ENCODE results near the gene TNIK. TPM values are rescaled to one million over a fixed set of nuclear protein-coding genes. Genes with fewer than 3 reads are reported as not detected.
A peak's percentile ranks its signal among the peaks of the same experiment; 100 is the strongest.

TNIK gene
- total RNA-seq, 3 donors from 2014 or later: 12.9 to 15.4 (median 13.5) TPM

DNA sequence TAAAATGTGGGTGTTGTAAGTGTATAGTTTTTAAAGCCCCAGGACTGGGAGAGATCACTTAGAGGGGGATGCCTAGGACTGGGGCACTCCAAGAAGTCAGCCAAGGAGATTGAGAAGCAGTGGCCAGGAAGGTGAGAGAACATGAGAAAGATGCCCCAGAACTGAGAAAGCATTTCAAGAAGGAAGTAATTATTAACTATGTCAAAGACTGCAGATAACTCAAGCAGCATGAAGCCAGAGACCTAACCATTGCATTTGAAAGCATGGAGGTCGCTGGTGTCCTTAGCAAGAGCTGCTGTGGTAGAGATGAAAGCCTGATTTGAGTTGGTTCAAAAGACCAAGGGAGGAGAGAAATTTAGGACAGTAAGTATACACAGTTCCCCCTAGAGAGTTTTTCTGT lies 403.1 kb downstream of the TNIK start:
- no peak overlapping the region for H3K4me3 Mint-ChIP-seq
- H3K27me3 Mint-ChIP-seq (ENCODE audit: low read depth): no peaks in the 10 kb centered on the region
- H3K9me3 Mint-ChIP-seq: peaks cover 7% of the 10 kb centered on the region
- H3K36me3 Mint-ChIP-seq (ENCODE audit: insufficient read depth): peaks cover 4% of the 10 kb centered on the region
- ATAC-seq: no peak
- no peaks in the 10 kb centered on the region for H3K4me1 Mint-ChIP-seq (ENCODE audit: low read depth)
- no peak for DNase-seq

DNA sequence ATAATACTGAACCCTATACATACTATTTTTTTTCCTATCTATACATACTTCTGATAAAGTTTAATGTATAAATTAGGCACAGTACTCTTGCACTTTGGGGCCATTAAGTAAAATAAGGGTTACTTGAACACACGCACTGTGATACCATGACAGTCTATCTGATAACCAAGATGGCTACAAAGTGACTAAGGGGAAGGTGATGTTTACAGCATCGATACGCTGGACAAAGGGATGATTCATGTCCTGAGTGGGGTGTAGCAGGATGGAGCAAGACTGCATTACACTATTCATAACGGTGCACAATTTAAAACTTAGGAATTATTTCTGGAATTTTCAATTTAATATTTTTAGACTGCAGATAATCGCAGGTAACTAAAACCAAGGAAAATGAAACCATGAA lies 403.7 kb downstream of the TNIK start:
- H3K4me1 Mint-ChIP-seq (ENCODE audit: low read depth): no peaks in the 10 kb centered on the region
- peaks cover 7% of the 10 kb centered on the region for H3K9me3 Mint-ChIP-seq
- no peak overlapping the region for H3K4me3 Mint-ChIP-seq
- no peak for ATAC-seq
- H3K27me3 Mint-ChIP-seq (ENCODE audit: low read depth): no peaks in the 10 kb centered on the region
- peaks cover 2% of the 10 kb centered on the region for H3K36me3 Mint-ChIP-seq (ENCODE audit: insufficient read depth)
- no peak for DNase-seq

DNA sequence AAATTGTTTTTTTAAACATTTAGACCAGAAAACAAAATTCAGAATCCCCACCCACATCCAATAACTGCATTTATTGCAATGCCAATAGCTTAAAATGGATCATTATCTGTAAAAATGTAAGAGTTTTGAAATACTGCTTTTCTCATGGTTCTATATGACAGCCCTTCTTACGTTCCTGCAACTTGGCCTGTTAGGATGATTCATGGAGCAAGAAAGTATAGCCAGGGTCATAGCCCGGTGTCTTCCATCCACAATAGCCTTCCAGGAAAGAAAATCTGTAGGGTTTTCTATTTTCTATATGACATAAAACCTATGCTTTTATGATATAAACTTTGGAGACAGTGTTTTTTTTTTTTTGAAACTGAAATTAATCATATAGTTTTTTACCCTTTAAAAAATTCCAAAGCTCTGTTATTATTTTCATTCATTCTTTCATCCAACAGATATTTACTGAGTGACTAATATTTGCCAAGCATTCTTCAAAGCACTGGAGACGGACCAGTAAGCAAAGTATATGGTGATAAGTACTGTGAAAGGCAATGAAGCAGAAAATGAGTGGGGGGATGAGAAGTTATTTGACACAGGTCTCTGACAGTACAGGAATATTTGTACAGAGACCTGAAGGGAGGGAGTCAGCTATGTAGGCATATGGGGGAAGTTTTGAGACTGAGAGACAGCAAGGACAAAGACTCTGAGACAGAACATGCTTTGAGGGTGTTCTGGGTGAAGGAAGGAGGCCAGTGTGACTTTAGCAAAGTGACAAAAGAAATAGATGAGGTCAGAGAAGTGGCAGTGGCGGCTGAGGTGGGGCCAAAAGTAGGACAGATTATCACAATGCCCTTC lies 404.6 kb downstream of the TNIK start:
- ATAC-seq: no peak
- Mint-ChIP-seq H3K4me1 (ENCODE audit: low read depth) (no peaks in the 10 kb centered on the region), H3K27me3 (ENCODE audit: low read depth) (no peaks in the 10 kb centered on the region), H3K36me3 (ENCODE audit: insufficient read depth) (peaks cover under 1% of the 10 kb centered on the region), H3K9me3 (peaks cover 7% of the 10 kb centered on the region), H3K4me3 (no peak overlapping the region)
- DNase-seq: no peak

DNA sequence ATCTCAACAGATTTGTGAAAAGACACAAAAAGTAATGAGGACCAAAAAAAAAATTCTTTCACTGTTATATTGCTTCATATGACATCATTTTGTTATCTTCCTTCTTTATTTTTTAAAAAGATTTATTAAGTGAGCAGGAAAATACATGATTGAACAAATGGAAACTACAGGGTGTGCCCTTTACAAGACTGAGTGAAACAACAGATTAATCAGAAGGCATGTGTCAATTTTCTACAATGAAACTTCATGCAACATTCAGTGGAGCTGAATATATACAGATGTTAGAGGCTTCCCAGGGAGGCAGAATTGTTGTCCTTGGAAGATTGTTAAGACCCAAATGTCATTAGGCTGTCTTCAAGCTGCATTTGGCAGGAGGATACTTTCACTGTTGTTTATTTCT lies 405.3 kb downstream of the TNIK start:
- Mint-ChIP-seq H3K36me3 (ENCODE audit: insufficient read depth) (no peaks in the 10 kb centered on the region), H3K9me3 (peaks cover 7% of the 10 kb centered on the region), H3K4me1 (ENCODE audit: low read depth) (no peaks in the 10 kb centered on the region), H3K4me3 (no peak overlapping the region), H3K27me3 (ENCODE audit: low read depth) (no peaks in the 10 kb centered on the region)
- ATAC-seq (no peak), DNase-seq (no peak)

GRCh38 chr3:171054231-171054630 lies 406.0 kb downstream of the TNIK start:
- no peaks in the 10 kb centered on the region for H3K4me1 Mint-ChIP-seq (ENCODE audit: low read depth)
- no peak for DNase-seq
- H3K36me3 Mint-ChIP-seq (ENCODE audit: insufficient read depth): no peaks in the 10 kb centered on the region
- no peak overlapping the region for H3K4me3 Mint-ChIP-seq
- no peaks in the 10 kb centered on the region for H3K27me3 Mint-ChIP-seq (ENCODE audit: low read depth)
- no peak for ATAC-seq
- H3K9me3 Mint-ChIP-seq: peaks cover 7% of the 10 kb centered on the region

GRCh38 chr3:171049861-171050444 lies 410.3 kb downstream of the TNIK start:
- Mint-ChIP-seq H3K4me3 (no peak overlapping the region), H3K4me1 (ENCODE audit: low read depth) (no peaks in the 10 kb centered on the region), H3K9me3 (peaks cover 7% of the 10 kb centered on the region), H3K27me3 (ENCODE audit: low read depth) (peaks cover 9% of the 10 kb centered on the region), H3K36me3 (ENCODE audit: insufficient read depth) (no peaks in the 10 kb centered on the region)
- ATAC-seq (peak; percentile 34 to 61), DNase-seq (no peak)

DNA sequence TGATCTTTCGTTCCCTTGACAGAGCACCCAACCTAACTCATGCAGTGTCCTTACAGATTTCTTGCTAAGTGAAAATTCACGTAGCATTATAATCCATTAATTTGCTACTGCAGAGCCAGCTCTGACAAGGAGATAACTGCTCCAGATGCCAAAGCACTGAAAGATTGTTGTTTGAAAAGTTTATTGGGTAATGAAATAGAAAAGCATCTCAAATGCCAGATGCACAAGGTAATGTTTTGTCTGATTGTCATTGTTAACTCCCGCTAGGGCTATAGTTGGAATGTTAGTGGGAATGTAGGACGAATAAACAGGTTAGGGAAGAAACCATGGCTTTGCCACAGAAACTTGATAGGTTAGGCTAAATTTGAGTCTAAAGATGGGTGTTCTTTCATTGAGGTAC lies 413.4 kb downstream of the TNIK start:
- Mint-ChIP-seq H3K4me1 (ENCODE audit: low read depth) (no peaks in the 10 kb centered on the region), H3K9me3 (no peaks in the 10 kb centered on the region), H3K4me3 (no peak overlapping the region), H3K27me3 (ENCODE audit: low read depth) (peaks cover 23% of the 10 kb centered on the region), H3K36me3 (ENCODE audit: insufficient read depth) (no peaks in the 10 kb centered on the region)
- DNase-seq (no peak), ATAC-seq (no peak)

DNA sequence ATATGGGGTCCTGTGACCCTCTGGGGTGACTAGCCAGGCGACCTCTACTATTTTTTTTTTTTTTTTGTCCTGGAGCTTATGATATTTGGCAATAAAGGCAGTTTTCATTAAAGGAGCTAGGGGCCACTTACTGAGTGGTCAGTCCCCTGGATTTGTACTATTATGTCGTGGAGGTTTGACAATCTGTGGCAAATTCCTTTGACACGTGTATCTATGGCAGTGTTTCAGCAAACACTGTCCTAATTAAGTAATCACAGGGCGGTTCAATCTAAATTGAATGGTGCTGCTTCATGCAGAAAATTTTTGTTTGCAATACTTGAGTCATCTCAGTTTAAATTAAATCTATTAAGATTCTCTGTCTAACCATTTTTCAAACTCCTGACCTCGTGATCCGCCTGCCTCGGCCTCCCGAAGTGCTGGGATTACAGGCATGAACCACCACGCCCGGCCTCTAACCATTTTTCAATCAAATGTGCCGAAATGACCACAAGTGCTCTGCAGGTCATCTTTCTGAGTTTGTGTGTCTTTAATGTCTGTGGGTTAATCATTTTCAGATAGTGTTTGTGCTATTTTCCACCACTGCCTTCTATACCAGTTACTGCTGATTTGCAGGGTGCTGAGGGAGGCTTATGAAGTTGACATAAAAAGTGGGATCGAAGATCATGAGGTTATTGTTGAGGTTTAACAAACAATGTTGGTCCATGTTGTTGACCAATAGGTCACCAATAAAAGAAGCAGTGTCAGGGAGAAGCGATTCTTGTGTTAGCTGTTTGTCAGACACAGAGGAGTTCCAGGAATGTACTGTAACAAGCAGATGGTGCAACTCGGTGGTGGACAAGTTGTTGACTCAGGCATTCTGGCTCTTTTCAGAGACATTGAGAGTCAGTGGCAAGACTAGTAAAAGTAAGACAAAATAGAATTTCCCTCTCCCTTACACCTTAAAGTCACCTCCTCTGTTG lies 415.1 kb downstream of the TNIK start:
- Mint-ChIP-seq H3K4me3 (no peak overlapping the region), H3K9me3 (no peaks in the 10 kb centered on the region), H3K4me1 (ENCODE audit: low read depth) (no peaks in the 10 kb centered on the region), H3K27me3 (ENCODE audit: low read depth) (peaks cover 26% of the 10 kb centered on the region), H3K36me3 (ENCODE audit: insufficient read depth) (no peaks in the 10 kb centered on the region)
- no peak for ATAC-seq
- DNase-seq: no peak

DNA sequence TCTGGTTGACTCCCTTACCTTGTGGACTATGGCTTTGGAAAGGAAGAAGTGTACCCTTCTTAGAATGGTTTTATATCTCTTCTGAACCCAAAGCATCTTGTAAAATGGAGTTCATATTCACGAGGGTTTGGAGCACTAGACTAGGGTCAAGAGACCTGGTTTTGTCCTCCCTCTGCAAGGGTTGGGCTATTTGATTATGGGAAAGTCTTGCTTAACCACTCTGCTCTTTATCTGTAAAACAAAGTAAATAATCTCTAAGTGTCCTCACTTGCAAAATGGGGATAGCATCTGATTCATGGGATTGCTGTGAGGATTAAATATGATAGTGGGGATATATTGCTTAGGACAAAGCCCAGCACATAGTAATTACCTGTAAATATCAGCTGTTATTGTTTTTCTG lies 415.8 kb downstream of the TNIK start:
- H3K36me3 Mint-ChIP-seq (ENCODE audit: insufficient read depth): no peaks in the 10 kb centered on the region
- H3K4me1 Mint-ChIP-seq (ENCODE audit: low read depth): no peaks in the 10 kb centered on the region
- H3K27me3 Mint-ChIP-seq (ENCODE audit: low read depth): peaks cover 32% of the 10 kb centered on the region
- ATAC-seq: no peak
- H3K9me3 Mint-ChIP-seq: no peaks in the 10 kb centered on the region
- no peak overlapping the region for H3K4me3 Mint-ChIP-seq
- DNase-seq: no peak

DNA sequence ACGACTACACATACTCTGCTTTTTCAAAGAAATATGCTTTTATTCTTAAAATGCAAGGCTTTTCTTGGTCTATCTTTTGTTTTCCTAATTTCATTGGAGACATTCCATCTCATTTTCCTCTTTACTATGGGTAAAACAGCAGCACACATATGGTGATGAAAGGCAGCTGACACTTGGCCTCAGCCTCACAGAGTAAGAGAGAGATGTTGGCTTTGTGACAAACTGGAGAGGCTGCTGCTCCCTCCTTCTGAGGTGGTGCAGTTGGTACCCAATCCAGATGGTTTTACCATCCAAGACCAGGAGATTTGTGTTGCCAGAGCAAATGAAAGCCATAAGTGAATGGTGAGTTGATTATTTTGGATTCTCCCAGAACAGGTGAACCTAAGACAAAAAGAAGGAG lies 420.5 kb downstream of the TNIK start:
- ATAC-seq: no peak
- H3K27me3 Mint-ChIP-seq (ENCODE audit: low read depth): peaks cover 30% of the 10 kb centered on the region
- no peak for DNase-seq
- no peaks in the 10 kb centered on the region for H3K9me3 Mint-ChIP-seq
- H3K36me3 Mint-ChIP-seq (ENCODE audit: insufficient read depth): no peaks in the 10 kb centered on the region
- no peak overlapping the region for H3K4me3 Mint-ChIP-seq
- no peaks in the 10 kb centered on the region for H3K4me1 Mint-ChIP-seq (ENCODE audit: low read depth)

- no peaks in the 10 kb centered on the region for H3K9me3 Mint-ChIP-seq
- H3K36me3 Mint-ChIP-seq (ENCODE audit: insufficient read depth): no peaks in the 10 kb centered on the region
- no peak overlapping the region for H3K4me3 Mint-ChIP-seq
- no peaks in the 10 kb centered on the region for H3K4me1 Mint-ChIP-seq (ENCODE audit: low read depth)
- peaks cover 27% of the 10 kb centered on the region for H3K27me3 Mint-ChIP-seq (ENCODE audit: low read depth)
- DNase-seq: no peak
- no peak for ATAC-seq
Measured at GRCh38 chr3:171038342-171038741, 421.9 kb downstream of the TNIK start.

DNA sequence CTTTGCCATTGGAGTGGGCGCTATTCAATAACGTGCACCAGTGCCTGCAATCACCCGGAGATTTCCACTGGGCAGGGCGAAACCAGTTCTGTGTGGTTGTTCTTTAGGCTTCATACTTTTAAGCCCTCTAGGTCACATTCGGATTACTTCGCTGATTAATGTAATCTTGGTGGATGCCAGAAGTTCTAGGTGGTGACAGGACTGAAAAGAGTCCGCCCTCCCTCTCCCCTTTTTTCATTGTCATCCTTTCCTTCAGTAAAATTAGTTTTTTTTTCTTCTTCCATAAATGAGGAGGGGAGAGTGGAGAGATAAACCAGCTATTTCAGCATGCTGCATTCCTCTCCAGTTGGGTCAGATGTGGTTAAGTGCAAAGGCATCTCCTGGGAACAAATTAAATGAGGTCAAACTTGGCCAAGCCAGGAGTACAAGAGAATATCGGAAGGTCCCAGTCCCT lies 431.4 kb downstream of the TNIK start:
- Mint-ChIP-seq H3K36me3 (ENCODE audit: insufficient read depth) (no peaks in the 10 kb centered on the region), H3K9me3 (no peaks in the 10 kb centered on the region)
- no peak for DNase-seq

DNA sequence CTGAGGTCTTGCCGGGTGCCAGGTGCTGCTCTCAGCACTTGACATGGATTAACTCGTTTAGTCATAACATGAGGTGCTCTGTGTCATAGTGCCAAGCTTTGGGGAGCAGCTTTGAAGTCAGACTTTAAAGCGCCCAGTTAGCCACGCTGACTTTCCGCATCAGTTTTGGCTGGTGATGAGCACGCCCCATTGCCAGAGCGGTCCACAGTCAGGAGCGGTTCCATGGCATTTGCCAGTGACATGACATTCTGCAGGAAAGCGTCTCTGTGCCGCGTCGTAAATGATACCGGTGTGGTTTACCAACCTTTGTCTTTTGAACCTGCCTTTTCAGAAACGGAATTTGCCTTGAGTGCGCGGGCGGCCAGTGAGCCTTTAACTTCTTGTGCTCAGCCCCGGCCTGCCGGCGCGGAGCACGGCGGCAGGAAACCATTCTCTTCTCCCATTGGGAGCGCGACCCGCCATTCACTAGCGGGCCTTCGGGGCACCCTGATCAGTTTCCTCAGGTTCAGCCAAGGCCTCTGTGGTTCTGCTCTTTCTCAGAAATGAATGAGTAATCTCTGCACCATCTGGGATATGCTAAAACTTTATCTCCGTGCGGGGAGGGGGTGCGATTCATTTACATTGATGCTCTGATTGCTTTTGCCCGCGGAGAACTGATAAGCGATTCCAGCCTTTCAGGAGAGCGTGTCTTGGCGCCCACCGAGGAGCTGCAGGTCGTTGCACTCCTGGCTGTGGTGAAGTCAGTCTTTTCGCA lies 432.0 kb downstream of the TNIK start:
- H3K36me3 Mint-ChIP-seq (ENCODE audit: insufficient read depth): no peaks in the 10 kb centered on the region
- H3K4me1 Mint-ChIP-seq (ENCODE audit: low read depth): no peaks in the 10 kb centered on the region
- no peak overlapping the region for H3K4me3 Mint-ChIP-seq
- ATAC-seq (peak; percentile 85 to 88), DNase-seq (peak; percentile 9)
- no peaks in the 10 kb centered on the region for H3K9me3 Mint-ChIP-seq
- peaks cover 21% of the 10 kb centered on the region for H3K27me3 Mint-ChIP-seq (ENCODE audit: low read depth)

More for the DNA sequence above, 431.4 kb downstream of the TNIK start:
- ATAC-seq: no peak
- peaks cover 21% of the 10 kb centered on the region for H3K27me3 Mint-ChIP-seq (ENCODE audit: low read depth)
- no peaks in the 10 kb centered on the region for H3K4me1 Mint-ChIP-seq (ENCODE audit: low read depth)
- H3K4me3 Mint-ChIP-seq: no peak overlapping the region
